HUDEP-2 (cell line): ENCODE results near the gene RPGRIP1.
"Not testable (repeated sequence)": the region's sequence is repeated elsewhere in the genome, so short reads cannot be mapped to it uniquely, and the experiment has no call there.

ENCODE experiments used
- DNase-seq, 76 experiments: peaks; one replicate each; lab custom pipeline; 2025; ENCODE audit not compliant: unreplicated experiment in 76 of 76; lab: John Stamatoyannopoulos, UW

Gene RPGRIP1

DNA sequence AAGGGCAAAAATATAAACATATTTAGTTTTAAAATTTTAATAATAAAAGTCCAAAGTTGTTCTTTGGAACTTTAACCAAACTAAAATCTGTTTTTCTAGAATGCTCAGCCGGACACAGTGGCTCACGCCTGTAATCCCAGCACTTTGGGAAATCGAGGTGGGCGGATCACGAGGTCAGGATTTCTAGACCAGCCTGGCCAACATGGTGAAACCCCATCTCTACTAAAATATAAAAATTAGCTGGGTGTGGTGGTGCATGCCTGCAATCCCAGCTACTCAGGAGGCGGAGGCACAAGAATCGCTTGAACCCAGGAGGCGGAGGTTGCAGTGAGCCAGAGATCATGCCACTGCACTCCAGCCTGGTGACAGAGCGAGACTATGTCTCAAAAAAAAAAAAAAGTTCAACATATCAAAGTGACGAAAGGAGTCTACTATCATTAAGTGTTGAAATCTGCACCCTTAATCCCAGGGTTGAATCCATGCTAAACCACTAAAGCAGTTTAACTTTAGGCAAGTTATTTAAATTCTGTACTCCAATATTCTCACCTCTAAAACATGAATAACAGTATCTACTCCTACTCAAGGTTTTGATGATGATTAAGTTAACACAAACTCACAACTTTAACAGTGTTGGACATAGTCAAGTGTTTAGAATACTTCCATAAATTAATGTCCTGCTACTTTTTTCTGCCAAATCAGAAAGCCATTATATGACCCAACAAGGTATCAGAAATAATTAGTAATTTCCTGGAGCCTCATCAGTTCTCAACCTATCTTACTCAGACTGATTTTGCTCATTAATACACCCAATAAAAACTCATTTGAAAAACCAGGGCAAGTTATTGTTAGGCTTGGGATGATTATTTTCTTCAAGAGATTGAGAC, 21.6 kb upstream of the RPGRIP1 start:
- no peak for DNase-seq

DNA sequence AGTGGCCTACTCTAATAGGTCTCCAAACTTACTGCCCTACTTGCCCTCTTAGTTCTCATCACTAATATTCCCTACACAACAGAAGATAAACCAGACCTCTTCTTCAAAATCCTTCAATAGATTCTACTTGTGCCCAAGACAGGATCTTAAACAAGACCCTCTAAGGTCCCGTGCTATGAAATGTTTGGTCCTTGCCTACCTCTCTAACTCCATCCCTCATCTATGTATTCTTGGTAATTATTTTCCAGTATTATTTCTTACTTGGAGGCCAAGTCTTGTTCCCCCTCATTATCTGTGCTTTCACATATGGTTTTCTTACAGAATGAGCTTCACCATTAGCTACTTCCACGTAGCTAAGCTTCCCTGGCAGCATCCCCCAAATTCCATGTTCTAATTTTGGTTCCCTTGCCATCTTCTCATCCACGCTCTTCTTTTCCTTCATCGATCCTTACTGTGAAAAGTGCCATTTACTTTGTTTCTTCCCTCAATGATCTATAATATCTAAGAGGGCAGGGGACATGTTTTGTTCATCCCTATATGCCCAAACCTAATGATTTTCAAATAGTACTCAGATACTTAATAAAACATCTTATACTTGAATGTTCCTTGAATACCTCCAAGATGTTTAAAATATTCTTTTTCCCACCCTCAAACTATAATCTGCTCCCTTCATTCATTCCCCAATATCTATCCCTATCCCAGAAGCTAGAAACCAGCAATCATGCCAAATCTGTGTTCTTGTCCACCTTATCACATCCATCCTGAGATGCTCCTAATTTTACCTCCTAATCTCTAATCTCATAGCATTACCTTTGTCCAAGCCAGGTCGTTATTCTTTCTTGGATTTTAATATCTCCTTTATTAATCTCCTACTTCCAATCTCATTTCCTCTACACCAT, 20.7 kb upstream of the RPGRIP1 start:
- DNase-seq = no peak

DNA sequence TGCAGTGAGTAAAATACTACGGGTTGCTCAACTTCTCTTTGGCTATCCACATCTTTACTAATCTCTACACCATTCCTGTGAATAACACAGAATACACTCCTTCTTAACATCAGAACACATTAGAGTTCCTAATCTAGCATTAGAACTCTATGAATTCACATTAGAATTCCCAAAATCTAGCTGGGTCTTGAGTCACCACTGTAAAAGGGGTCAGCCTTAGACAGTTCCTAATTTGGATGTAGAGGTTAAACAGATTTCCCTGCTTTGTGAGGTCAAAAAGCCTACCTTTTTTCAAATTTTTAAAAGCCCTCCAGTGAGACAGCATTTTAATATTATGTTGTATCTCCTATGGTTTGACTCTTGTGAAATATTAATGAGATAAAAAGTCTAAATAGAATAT, 18.1 kb upstream of the RPGRIP1 start:
- no peak for DNase-seq

DNA sequence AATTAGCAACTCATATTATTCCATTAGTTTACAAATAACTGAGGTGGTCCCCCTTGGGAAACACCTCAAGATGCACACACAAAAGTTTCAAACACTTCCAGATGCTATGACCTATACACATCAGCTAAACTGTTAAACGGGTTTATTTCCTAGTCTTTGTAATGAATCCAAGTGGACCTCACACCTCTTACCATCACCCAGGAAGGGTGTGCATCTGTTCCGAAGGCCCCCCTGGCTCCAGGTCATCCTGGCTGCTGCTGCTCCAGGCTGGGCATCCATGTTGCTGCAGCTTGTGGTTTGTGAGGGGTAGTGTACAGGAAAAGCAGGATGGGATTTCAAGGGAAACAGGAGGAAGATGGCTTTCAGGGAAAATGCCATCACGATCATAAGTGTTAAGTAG, 17.5 kb upstream of the RPGRIP1 start:
- DNase-seq = no peak

DNA sequence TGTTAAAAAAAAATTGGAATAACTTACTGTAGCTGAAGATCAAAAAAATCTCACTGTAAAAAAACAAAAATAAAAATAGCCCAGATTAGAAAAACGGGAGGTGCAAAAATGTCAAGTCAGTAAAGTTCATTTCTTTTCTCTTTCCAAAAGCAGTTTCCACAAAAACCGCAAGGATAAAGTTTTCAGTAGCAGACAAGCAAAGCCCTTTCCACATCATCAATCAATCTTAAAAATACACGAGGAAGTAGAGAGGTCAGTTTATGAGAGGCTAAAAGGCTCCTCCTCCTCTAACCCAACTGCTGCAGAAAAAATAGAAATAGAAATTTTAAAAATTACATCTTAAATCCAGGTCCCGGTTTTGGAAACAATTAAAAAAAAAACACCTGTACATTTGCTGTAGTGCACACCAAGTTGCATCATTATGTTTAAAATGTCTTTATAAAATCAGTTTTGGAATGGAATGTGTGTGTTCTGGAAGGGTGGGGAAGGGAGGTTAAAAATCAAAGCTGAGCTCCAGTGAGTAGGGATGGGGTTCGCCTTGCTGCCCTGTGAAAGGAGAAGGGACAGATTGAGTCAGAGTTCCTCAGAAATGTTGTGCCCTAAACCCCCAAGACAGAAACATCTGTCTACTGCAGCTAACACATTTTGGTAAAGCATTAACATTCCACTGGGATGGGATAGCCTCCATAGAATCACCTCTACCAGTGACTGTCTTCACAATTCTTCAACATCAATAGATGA, 16.4 kb upstream of the RPGRIP1 start:
- no peak for DNase-seq

DNA sequence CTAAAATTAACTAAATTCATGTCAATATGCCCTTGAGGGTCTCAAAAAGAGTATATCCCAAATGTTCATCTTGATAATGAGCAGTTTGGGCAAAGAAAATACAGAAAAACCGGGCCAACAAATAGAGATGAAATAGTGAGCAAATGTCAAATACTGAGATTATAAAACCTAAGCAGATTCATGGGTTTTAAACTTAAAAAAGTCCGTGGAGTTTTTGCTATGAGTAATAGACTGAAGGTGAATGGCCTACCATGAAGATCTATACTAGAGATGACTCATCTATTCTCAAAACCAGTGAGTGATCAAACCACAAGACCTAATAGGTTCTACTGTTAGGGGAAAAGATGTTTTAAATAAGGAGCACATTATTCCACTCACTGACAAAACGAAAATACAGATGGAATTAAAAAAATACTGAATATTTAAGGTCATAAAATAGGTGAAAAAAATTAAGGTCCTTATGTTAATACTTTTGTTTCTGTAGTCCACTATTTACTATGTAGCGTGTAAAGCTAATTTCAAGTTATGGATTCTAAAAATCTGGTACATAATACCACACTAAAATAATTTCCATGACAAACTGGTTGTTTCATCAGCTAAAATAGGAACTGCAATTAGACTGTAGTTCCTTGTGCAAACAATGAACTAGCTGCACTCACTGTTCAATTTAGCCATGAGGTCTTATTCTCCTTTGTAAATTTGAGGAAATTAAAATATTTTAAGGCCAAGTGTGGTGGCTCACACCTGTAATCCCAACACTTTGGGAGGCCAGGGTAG, 15.7 kb upstream of the RPGRIP1 start:
- DNase-seq = peak in 5 of 76 experiments; percentile 9 to 36 (median 15)

DNA sequence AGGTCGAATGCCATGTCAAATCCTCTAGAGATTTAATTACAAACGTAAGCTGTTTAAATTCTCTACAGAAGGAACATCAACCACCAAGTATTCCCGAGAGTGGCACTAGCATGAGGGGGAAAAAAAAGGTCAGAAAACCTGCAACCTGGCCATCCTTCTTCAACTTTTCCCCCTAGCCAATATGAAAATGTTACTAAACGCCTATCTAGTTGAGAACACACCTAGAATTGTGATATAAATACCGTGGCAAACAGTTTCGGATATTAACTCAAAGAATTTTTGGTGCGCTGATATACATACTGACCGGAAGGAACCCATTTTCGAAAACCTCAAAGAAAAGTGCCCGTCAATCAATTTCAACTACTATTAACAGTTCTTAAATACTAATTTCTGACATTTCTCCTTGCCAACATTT, 12.4 kb upstream of the RPGRIP1 start:
- no peak for DNase-seq

DNA sequence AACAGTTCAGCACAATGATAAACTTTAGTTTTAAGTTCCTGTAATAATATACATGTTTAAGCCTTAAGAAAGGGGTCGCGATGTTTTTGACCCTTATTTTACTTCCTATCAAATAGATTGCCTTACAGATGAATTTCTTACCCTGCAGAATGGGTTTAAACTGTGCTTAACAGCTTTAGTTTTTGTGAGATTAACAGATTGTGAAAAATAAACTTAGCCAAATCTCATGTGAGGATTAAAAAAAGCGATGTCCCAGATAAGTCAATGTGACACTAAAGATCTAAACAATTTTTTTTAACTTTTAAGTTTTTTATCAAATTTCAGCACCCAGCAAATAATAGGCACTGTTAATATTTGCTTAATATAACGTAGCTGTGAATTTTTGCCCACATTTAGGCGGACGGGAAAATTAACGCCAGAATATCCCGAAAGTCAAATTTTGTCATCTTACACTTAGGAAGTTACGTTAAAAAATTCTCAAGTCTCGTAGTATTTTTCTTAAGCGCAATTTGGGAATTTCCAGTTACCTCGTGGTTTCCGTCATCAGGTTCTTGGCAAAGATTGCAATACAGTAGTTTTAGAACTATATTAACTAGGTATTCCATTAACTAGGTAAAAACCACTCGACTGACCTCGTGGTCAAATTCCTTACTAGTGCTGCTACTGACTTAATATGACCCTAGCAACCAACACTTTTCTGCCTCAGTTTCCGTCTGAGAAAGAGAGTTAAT, 11.8 kb upstream of the RPGRIP1 start:
- no peak for DNase-seq

DNA sequence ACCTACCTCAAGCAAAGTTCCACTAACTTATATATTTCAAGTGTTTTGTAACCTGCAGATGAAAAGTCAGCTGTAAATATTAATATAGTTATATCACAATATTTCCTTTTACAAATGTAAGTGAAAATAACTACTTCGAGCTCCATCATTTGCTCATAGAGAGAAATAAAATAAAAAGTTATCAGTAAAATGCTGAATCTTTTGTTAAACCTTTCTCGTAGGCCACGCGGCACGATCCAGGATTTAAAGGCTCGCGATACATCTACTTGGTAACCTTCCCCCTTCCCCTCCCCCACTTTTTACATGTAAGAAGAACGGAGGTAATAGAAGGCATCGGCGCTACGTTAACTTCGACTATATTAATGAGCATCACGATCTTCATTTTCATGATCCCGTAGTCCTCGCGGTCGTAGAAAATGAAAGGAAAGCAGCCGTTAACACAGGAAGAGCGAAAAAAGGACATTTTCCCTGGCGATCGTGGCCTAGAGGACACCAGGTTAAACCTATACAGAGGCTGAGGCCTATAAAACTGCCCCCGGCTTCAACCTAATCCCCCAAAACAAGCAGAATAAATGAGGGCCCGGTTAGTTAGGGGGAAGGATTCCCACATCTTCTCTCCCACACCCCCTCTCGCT, 11.1 kb upstream of the RPGRIP1 start:
- peak in 18 of 76 experiments; percentile 2 to 49 (median 18) for DNase-seq

DNA sequence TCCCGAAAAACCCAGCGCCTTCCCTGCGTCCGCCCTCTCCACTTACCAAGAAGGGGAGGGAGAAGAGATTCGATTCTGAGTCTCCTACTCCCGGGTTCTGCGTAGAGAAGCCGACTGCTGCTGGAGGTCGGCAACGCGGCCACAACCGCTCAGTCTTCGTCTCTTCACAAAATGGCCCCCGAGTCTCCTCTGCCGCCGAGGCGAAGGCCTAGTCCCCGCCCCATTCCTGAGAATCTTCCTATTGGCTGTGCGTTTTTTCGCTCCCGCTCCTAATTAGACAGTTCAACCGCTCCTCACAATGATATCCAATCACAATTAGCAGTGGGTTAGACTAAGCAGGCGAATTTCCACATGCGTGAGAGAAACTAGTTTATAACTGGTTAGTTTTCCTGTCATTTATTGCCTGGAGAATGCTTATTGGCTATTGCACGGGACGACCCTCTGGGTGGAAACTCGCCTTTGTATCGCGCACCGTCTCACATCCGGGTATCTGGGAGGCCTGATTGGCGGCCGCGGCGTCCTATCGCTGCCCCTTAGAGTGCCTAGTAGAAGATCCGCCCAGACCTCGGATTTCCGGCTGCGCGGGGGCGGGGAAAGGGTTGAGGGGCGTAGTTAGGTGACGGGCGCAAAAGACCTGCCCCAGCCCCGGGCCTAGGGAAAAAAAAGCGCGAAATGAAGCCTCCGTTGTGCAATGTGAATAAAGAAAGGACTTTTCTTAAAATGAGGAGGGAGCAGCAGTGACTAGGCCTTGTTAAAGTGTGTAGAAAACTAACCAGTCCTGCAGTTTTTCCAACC, 10.4 kb upstream of the RPGRIP1 start, which contains the start of gene HNRNPC:
TSS of gene HNRNPC (minus strand) at position 191 of the 795 bp plus-strand sequence. CDS start 35,249 bp downstream, outside the sequence.
- peak; percentile 50 to 100 (median 99) for DNase-seq

DNA sequence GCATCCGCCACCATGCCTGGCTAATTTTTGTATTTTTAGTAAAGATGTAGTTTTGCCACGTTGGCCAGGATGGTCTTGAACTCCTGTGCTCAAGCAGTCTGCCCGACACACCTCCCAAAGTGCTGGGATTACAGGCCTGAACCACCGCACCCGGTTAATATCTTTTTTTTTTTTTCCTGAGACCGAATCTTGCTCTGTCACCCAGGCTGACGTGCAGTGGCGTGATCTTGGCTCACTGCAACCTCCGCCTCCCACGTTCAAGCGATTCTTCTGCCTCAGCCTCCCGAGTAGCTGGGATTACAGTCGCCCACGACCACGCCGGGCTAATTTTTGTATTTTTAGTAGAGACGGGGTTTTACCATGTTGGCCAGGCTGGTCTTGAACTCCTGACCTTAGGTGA, 7.2 kb upstream of the RPGRIP1 start:
- DNase-seq = not testable (repeated sequence)

DNA sequence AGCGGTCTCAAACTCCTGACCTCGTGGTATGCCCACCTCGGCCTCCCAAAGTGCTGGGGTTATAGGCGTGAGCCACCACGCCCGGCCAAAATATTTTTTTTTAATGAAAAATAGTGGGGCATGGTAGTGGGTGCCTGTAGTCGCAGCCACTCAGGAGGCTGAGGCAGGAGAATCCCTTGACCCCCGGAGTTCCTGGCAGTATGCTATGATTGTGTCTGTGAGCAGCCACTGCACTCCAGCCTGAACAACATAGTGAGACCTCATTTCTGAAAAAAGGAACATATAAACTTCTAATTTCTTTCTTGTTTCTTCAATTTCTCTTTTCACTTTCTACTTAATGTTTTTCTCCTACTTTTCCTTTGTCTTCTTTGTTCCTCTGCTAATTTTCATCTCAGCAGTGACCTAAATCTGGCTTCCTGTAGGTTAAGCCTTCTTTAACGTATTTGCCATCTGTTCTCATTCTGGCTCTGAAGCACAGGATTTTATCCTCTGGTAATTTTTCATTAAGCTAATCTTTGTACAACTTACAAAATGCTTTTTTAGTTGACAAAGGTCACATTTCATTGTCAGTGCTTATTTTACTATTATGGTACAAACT, 4.5 kb upstream of the RPGRIP1 start:
- no peak for DNase-seq

DNA sequence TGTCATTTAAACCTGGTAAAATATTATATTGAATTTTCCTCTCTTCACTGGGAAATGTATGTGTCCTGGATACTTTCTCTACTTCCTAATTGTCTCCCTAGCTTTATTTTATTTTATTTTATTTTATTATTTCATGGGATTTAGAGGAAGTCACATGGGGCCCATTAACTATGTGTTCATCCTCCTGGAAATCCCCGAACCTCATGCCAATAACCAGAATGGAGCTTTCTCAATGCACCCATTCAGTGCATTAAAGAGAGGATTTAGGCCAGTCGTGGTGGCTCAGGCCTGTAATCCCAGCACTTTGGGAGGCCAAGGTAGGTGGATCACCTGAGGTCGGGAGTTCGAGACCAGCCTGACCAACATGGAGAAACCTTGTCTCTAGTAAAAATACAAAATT, 1.3 kb upstream of the RPGRIP1 start:
- no peak for DNase-seq

DNA sequence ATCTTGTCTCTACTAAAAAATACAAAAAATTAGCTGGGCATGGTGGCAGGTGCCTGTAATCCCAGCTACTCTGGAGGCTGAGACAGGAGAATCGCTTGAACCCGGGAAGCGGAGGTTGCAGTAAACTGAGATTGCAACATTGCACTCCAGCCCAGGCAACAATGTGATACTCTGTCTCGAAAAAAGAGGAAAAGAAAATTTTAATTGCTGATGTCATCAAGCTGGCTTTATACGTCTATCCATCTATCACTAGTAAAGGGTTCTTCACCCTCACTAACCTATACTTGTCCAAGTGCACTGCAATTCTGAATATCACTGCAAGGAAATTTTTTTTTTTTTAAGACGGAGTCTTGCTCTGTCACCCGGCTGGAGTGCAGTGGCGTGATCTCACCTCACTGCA, 2.0 kb downstream of the RPGRIP1 start:
- not testable (repeated sequence) for DNase-seq

DNA sequence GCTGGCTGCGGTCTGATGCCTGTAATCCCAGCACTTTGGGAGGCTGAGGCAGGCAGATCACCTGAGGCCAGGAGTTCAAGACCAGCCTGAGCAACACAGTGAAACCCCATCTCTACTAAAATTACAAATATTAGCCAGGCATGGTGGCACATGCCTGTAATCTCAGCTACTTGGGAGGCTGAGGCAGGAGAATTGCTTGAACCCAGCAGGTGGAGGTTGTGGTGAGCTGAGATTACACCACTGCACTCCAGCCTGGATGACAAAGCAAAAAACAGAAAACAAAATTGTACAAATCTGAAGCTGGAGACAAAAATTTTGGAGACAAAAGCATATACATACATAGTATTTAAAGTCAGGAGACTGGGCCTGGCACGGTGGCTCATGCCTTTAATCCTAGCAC, 6.6 kb downstream of the RPGRIP1 start:
- not testable (repeated sequence) for DNase-seq

DNA sequence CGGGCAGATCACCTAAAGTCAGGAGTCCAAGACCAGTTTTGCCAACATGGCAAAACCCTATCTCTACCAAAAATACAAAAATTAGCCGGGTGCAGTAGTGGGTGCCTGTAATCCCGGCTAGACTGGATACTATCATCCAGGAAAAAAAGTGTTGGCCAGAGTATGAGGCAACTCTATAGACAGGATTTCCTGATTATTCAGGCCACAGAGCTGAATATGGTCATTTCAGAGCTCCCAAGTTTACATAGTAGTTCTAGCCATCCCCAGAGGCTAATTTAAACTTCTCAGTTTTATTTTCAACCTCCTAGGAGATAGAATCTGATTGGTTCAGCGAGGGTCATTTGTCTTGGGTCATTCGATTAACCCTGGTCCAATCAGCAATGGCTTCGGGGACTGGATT, 7.3 kb downstream of the RPGRIP1 start:
- no peak for DNase-seq

DNA sequence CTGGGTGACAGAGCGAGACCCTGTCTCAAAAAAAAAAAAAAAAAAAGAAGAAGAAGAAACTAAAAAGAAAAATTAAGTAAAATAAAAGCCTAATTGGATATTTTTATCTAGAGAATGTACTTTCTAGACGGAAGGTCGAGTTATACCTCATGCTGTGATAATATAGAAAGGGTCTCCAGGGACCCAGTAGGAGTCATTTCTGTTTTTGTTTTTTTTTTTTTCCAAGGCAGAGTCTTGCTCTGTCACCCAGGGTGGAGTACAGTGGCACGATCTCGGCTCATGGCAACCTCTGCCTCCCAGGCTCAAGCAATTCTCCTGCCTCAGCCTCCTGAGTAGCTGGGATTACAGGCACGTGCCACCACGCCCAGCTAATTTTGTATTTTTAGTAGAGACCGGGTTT, 14.1 kb downstream of the RPGRIP1 start:
- DNase-seq = not testable (repeated sequence)

DNA sequence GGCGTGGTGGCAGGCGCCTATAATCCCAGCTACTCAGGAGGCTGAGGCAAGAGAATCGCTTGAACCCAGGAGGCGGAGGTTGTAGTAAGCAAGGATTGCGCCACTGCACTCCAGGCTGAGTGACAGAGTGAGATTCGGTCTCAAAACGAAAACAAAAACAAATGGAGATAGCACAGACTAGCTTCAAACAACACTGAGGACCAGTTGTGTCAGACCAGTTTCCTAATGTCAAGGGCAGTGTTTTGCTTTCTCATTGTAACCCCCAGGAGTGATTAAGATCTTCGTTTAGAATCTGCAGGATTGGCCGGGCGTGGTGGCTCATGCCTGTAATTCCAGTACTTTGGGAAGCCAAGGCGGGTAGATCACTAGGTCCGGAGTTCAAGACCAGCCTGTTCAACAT, 18.5 kb downstream of the RPGRIP1 start:
- no peak for DNase-seq
